Large intestine (tissue), 3 donors: Measurements from ENCODE around the gene COL18A1. TPM values are rescaled to one million over a fixed set of nuclear protein-coding genes. Genes with fewer than 3 reads are reported as not detected.

ENCODE experiments used
- DNase-seq, 2 donors: peaks; one replicate each; pipeline versions ENCODE4 v3.0.0 to v3.0.0-alpha.2; 2013
- H3K27ac ChIP-seq: one replicate; pipeline ENCODE4 v1.5.1; 2013; ENCODE audit warnings: low read length
- H3K27me3 ChIP-seq: 2 replicates; pipeline ENCODE4 v1.6.1; 2013; ENCODE audit warnings: low read length; ENCODE audit not compliant: control insufficient read depth, insufficient read depth
- H3K36me3 ChIP-seq: 2 replicates; pipeline ENCODE4 v1.6.1; 2013; ENCODE audit warnings: low read length; ENCODE audit not compliant: control insufficient read depth, insufficient read depth
- H3K4me1 ChIP-seq: one replicate; pipeline ENCODE4 v1.6.1; 2013; ENCODE audit warnings: low read length; ENCODE audit not compliant: control insufficient read depth, insufficient read depth
- H3K4me3 ChIP-seq: one replicate; pipeline ENCODE4 v1.5.1; 2013; ENCODE audit warnings: low read length
- H3K9me3 ChIP-seq: one replicate; pipeline ENCODE4 v1.6.1; 2013; ENCODE audit warnings: mild to moderate bottlenecking, low read depth, low read length, moderate library complexity; ENCODE audit not compliant: control insufficient read depth
- WGBS: methylation state at CpG from one replicate; pipeline ENCODE4 v1.1.5; 2013; ENCODE audit warnings: low lambda C conversion rate; ENCODE audit not compliant: insufficient coverage; 5-methylcytosine and 5-hydroxymethylcytosine counted together
- polyA plus RNA-seq: library from polyadenylated mRNA; unstranded; fragments of 120-200 nt; gene quantifications from one replicate; pipeline ENCODE4 v1.2.1, GENCODE V29; 2013

COL18A1 gene
- polyA plus RNA-seq, 1 donor = 44.4 TPM

- Histone ChIP-seq H3K36me3 (no peaks in the 10 kb centered on the region), H3K4me1 (peaks cover 29% of the 10 kb centered on the region), H3K4me3 (no peak overlapping the region), H3K27me3 (no peaks in the 10 kb centered on the region), H3K9me3 (no peaks in the 10 kb centered on the region), H3K27ac (no peak overlapping the region)
- no CpG with 5 or more reads among the region's 28 CpGs for WGBS
- DNase-seq = peak in 1 of 2 donors; percentile 28
Measured at GRCh38 chr21:45421846-45422775, 17.1 kb downstream of the COL18A1 start.

- Histone ChIP-seq H3K4me1 (peaks cover 32% of the 10 kb centered on the region), H3K27me3 (no peaks in the 10 kb centered on the region), H3K27ac (no peak overlapping the region), H3K36me3 (no peaks in the 10 kb centered on the region), H3K9me3 (no peaks in the 10 kb centered on the region), H3K4me3 (no peak overlapping the region)
- WGBS = no CpG with 5 or more reads among the region's 23 CpGs
- DNase-seq = no peak
Measured at GRCh38 chr21:45423201-45423955, 18.4 kb downstream of the COL18A1 start.

- no peak overlapping the region for H3K27ac ChIP-seq
- DNase-seq = no peak
- WGBS = no CpG with 5 or more reads among the region's 32 CpGs
- H3K36me3 ChIP-seq = no peaks in the 10 kb centered on the region
- H3K27me3 ChIP-seq = no peaks in the 10 kb centered on the region
- no peak overlapping the region for H3K4me3 ChIP-seq
- H3K4me1 ChIP-seq = peaks cover 32% of the 10 kb centered on the region
- H3K9me3 ChIP-seq = no peaks in the 10 kb centered on the region
Measured at GRCh38 chr21:45423968-45424853, 19.2 kb downstream of the COL18A1 start.

- Histone ChIP-seq H3K4me1 (peaks cover 31% of the 10 kb centered on the region), H3K9me3 (no peaks in the 10 kb centered on the region), H3K27ac (no peak overlapping the region), H3K27me3 (no peaks in the 10 kb centered on the region), H3K36me3 (no peaks in the 10 kb centered on the region), H3K4me3 (no peak overlapping the region)
- DNase-seq = no peak
- 100% methylated on average over 1 of the region's 37 CpGs for WGBS
Measured at GRCh38 chr21:45424854-45425795, 20.2 kb downstream of the COL18A1 start.

- Histone ChIP-seq H3K4me1 (peaks cover 13% of the 10 kb centered on the region), H3K4me3 (no peak overlapping the region), H3K27ac (no peak overlapping the region), H3K36me3 (no peaks in the 10 kb centered on the region), H3K9me3 (no peaks in the 10 kb centered on the region), H3K27me3 (peaks cover 6% of the 10 kb centered on the region)
- no CpG with 5 or more reads among the region's 45 CpGs for WGBS
- peak; percentile 62 to 67 for DNase-seq
Measured at GRCh38 chr21:45427331-45428271, 22.6 kb downstream of the COL18A1 start.

GRCh38 chr21:45428534-45428933 lies 23.6 kb downstream of the COL18A1 start:
- peaks cover 6% of the 10 kb centered on the region for H3K27me3 ChIP-seq
- H3K27ac ChIP-seq = no peak overlapping the region
- WGBS = 60% methylated on average over 1 of the region's 18 CpGs
- H3K9me3 ChIP-seq = no peaks in the 10 kb centered on the region
- H3K4me3 ChIP-seq = no peak overlapping the region
- peaks cover 13% of the 10 kb centered on the region for H3K4me1 ChIP-seq
- no peaks in the 10 kb centered on the region for H3K36me3 ChIP-seq
- no peak for DNase-seq

GRCh38 chr21:45429221-45430175 lies 24.5 kb downstream of the COL18A1 start:
- Histone ChIP-seq H3K27me3 (peaks cover 6% of the 10 kb centered on the region), H3K4me1 (peaks cover 3% of the 10 kb centered on the region), H3K36me3 (no peaks in the 10 kb centered on the region), H3K9me3 (no peaks in the 10 kb centered on the region), H3K27ac (no peak overlapping the region), H3K4me3 (no peak overlapping the region)
- WGBS = no CpG with 5 or more reads among the region's 32 CpGs
- DNase-seq = no peak
